HG03060 (cell line): ENCODE data around the gene DBN1.
"Not testable (repeated sequence)": the region's sequence is repeated elsewhere in the genome, so short reads cannot be mapped to it uniquely, and the experiment has no call there.

ENCODE experiments used
- ATAC-seq: cut with Tn5 transposase; IDR thresholded peaks from one replicate; pipeline ENCODE4 v1.9.1; 2021; ENCODE audit warnings: low read depth, moderate number of reproducible peaks; ENCODE audit not compliant: unreplicated experiment

DBN1 gene

DNA sequence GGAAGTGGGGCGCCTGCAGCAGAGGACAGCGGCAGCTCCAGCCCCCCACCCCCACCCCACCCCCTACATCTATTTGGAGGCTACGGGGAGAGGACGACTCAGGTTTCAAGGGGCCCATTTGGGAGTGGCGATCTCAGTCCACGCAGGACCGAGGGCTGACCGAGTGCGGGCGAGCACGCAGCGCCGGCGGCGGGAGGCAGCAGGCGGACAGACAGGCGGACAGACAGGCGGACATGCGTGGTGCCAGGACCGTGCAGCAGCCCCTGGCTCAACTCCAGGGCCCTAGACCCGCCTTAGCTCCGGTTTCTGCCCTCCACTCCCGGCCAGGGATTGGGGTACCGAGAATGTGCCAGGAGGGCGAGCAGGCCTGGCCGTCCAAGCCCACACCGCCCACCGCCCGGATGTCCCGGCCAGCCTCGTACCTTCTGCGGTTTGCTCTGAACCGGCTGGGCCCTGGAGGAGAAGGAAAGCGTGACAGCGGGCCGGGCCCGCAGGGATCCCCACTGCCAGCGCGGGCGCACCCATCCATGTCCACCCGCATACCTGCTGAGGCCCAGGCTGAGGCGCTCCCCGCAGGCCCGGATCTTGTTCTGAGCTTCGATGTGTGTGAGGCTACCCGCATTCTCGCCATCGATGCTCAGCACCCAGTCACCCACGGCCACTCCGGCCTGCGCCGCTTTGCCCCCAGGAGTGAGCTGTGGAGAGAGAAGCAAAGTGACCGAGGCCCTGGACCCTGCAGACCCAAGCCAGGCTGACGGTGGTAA, 18.7 kb upstream of the DBN1 start:
- no peak for ATAC-seq

DNA sequence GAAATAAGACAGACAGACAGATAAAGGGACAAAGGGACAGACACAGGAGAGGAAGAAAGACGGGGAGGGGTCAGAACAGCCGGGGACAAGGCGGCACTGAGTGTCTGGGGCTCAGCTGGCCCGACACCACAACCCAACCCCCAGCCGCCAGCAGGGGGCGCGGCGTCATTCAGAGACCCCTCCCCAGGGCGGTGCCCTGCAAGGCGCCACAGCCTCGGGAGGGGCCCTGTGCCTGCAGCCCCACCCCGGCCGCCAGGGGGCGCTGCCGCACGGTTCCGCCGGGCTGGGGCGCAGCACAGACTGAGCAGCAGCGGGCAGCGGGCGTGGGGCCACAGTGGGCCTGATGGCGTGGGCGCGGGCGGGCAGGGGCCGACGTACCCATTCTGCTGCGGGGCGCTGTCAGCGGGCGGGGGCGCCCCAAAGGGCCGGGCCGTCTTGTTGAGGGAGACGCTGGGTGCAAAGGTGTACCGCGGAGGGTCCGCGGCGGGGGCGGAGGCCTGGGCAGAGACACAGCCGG, 18.1 kb upstream of the DBN1 start:
- ATAC-seq = no peak

GRCh38 chr5:177490992-177491391, 17.6 kb upstream of the DBN1 start:
- ATAC-seq = no peak

DNA sequence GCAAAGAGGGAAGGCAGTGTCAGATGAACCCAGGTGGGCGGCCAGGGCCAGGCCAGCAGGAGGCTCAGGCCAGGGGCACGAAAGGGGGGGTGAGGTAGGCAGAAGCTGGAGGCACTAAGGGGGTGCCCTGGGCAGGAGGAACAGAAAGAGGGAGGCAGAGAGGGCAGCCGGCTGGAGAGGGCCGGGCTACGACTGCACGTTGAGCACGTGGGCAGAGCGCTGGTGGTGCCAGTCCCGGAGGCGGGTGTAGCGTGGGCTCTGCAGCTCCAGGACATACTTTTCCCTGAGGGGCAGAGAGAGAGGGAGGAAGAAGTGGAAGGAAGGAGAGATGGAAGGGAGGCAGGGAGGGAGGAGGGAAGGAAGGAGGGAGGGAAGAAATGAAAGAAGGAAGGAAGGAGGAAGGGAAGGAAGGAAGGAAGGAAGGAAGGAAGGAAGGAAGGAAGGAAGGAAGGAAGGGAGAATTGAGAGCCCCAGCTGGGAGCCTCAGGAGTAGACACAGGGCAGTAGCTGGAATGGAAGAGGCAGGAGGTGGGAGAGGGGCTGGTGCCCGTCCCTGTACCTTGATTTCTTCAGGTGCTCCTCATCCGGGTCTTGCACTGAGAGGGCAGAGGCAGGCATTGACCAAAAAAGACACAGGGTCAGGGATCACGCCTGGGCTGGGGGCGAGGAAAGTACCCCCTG, 17.0 kb upstream of the DBN1 start:
- ATAC-seq = no peak

- ATAC-seq = no peak
These were observed 15.8 kb upstream of the DBN1 start for GRCh38 chr5:177489119-177489716.

GRCh38 chr5:177487975-177488374, 14.5 kb upstream of the DBN1 start:
- no peak for ATAC-seq

DNA sequence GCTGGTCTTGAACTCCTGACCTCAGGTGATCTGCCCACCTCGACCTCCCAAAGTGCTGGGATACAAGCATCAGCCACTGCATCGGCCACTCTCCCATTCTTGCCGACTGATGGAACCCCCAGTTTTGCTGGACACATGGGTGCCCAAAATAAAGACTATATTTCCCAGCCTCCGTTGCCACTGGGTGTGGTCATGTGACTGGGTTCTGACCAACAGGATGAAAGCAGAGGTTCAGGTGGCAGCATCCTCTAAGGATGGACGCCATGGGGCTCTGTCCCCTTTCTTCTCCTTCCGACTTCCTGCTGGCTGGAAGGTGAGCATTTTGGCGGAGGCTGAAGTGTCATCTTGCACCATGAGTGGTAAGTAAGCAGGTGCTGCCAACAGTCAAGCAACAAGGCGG, 13.7 kb upstream of the DBN1 start:
- no peak for ATAC-seq

- no peak for ATAC-seq
These were observed 12.8 kb upstream of the DBN1 start for GRCh38 chr5:177486256-177486655.

DNA sequence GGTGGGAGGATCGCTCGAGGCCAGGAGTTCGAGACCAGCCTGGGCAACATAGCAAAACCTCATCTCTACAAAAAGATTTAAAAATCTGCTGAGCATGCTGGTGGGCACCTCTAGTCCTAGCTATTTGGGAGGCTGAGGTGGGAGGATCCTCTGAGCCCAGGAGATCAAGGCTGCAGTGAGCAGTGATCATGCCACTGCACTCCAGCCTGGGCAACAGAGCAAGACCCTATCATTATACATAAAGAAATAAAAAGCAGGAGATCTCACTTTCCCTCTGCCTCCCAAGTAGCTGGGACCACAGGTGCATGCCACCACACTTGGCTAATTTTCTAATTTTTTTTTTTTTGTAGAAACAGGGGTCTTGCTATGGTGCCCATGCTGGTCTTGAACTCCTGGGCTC, 12.3 kb upstream of the DBN1 start:
- not testable (repeated sequence) for ATAC-seq

GRCh38 chr5:177484902-177485549, 11.6 kb upstream of the DBN1 start:
- ATAC-seq = no peak

DNA sequence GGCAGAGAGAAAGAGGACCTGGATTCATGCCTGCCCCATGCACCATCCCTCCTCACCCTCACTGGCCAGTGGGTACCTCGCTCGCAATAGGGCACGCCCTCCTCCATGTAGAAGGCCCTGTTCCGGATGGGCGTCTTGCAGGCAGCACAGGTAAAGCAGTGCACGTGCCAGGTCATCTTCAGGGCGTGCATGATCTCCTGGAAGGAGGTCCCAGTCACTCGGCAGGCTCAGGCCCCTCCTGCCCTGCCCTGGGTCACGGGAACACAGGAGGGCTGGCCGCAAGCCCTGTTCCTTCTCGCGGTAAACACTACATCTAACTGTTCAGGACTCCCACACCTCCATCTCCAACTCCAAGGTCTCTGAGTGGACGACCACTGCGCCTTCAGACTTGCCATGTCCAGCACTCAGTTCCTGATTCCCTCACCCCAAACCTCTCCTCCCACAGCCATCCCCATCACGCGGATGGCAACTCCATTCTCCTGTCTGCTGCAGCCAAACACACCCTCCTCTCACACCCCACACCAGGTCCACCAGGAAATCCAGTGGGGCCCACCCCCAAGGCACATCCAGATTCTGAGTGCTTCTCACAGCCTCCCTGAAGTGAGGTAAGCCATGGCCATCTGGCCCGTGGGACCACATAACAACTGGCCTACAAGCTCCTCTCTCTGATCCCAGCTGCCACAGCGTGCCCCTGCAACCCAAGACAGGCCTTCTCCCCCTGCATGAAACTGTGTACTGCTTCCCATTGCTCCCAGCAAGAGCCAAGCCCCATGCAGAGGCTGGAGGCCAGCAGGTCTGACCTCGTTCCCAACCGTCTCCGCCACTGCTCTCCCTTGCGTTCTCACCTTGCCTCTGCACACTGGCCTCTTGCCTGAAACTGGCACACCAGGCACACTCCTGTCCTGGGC, 10.8 kb upstream of the DBN1 start:
- no peak for ATAC-seq

GRCh38 chr5:177483042-177483441, 9.6 kb upstream of the DBN1 start:
- ATAC-seq = no peak

GRCh38 chr5:177482359-177482795, 8.9 kb upstream of the DBN1 start:
- ATAC-seq = no peak

- ATAC-seq = no peak
These were observed 6.3 kb upstream of the DBN1 start for GRCh38 chr5:177479774-177480173.

- no peak for ATAC-seq
These were observed 5.5 kb upstream of the DBN1 start for GRCh38 chr5:177478711-177479646.

DNA sequence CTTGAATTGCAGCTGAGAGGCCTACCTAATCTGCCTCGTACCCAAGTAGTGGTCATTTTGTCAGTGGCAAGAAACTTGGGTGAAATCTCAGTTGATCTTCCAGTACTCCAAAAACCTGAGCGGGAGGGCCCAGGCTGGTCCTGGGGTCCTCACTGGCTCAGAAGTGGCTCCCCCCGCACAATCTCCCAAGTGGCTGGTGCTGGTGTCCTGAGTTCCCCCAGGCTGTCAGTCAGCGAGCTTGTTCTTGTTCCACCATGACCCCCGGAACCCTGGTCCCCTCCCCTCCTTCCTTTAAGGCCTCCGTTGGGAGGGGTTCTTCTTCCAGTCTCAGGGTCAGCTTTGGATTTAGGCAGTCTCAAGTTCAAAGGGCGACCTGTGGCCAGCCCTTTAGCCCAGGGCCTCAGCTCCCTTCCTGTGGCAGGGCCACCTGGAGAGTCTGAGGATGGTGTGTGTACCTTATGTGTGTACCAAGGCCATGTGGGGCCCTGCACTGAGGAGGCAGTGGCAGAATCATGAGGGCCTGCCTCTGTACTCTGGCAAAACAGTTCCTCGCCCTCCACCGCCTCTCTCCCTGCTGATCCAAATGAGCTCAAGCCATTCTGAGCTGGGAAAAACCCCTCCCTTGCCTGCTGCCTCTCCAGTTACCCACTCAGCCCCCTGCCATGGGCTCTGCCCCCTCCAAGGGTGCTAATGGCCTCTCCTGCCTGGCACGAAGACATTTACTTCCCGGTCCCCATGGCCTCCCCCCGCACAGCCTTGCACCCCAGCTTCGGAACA, 4.5 kb upstream of the DBN1 start:
- no peak for ATAC-seq

GRCh38 chr5:177476531-177477233, 3.2 kb upstream of the DBN1 start:
- no peak for ATAC-seq
